ENCODE measurements around the gene HS3ST2.
"Not testable (repeated sequence)": the region's sequence is repeated elsewhere in the genome, so short reads cannot be mapped to it uniquely, and the experiment has no call there.

The HS3ST2 gene

DNA sequence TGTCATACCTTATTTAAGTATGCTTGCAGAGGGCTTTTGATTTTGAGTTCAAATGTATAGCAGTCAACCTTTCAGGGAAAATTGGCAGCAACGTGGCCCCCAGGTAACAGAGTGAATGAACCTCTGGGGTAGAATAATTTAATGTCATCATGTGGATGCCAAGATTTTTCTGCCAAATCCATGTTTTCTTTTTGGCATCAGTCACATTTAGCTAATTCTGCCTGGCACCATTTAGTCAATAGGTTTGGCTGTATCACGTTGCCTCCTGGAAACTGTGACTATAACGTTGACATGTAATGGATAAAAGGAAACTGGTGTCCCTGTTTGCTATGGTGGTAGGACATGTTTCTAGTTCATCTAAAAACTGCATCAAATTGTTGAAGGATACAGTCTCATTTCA is 115.5 kb downstream of the HS3ST2 start:
- DNase-seq (ENCODE audit: extremely low read depth in 1 of 2, low read depth in 1 of 2): no peak

DNA sequence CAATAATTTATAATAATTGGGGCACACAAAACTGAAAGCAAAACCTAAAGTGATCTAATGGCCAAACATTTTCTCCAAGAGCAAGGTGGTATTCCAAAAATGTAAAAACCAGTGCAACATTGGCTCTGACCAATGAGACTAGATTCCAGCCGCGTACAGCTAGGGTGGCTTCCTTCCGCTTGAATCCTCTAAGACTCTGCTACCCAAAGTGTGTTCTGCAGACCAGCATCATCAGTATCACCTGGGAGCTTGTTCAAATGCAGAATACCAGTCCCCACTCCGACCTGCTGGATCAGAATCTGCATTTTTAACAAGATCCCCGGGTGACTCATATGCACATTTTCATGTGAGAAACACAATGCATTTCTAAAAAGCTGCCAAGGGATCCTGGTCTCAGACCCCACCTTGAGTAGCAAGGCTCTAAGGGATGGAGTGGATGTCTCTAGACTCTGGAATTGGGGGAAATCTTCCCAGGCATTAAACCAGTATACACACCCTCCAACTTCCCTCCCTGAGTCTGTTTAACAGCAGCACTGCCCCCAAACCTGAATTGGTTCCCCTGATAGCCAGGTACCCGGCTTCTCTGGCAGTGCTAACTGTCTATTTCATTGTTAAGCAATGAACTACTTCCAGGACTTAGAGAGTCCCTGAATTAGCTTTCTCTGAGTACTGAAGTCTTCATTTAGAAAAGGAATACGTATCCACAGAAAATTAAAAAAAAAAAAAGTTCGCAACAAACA is 118.2 kb downstream of the HS3ST2 start:
- DNase-seq (ENCODE audit: extremely low read depth in 1 of 2, low read depth in 1 of 2): no peak

GRCh38 chr16:22933173-22933572 is 119.2 kb downstream of the HS3ST2 start:
- no peak for DNase-seq (ENCODE audit: extremely low read depth in 1 of 2, low read depth in 1 of 2)

- DNase-seq (ENCODE audit: extremely low read depth in 1 of 2, low read depth in 1 of 2): no peak
These were observed 120.8 kb downstream of the HS3ST2 start for GRCh38 chr16:22934786-22935185.

GRCh38 chr16:22937169-22937568 is 123.2 kb downstream of the HS3ST2 start:
- DNase-seq (ENCODE audit: extremely low read depth in 1 of 2, low read depth in 1 of 2): no peak

GRCh38 chr16:22938647-22939046 is 124.7 kb downstream of the HS3ST2 start:
- DNase-seq (ENCODE audit: extremely low read depth in 1 of 2, low read depth in 1 of 2): no peak

DNA sequence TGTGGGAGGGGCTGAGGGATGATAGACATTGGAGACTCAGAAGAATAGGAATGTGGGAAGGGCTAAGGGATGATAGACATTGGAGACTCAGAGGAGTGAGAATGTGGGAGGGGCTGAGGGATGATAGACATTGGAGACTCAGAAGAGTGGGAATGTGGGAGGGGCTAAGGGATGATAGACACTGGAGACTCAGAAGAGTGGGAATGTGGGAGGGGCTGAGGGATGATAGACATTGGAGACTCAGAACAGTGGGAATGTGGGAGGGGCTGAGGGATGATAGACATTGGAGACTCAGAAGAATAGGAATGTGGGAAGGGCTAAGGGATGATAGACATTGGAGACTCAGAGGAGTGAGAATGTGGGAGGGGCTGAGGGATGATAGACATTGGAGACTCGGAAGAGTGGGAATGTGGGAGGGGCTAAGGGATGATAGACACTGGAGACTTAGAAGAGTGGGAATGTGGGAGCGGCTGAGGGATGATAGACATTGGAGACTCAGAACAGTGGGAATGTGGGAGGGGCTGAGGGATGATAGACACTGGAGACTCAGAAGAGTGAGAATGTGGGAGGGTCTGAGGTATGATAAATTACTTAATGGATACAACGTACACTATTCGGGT is 125.9 kb downstream of the HS3ST2 start:
- not testable (repeated sequence) for DNase-seq (ENCODE audit: extremely low read depth in 1 of 2, low read depth in 1 of 2)

DNA sequence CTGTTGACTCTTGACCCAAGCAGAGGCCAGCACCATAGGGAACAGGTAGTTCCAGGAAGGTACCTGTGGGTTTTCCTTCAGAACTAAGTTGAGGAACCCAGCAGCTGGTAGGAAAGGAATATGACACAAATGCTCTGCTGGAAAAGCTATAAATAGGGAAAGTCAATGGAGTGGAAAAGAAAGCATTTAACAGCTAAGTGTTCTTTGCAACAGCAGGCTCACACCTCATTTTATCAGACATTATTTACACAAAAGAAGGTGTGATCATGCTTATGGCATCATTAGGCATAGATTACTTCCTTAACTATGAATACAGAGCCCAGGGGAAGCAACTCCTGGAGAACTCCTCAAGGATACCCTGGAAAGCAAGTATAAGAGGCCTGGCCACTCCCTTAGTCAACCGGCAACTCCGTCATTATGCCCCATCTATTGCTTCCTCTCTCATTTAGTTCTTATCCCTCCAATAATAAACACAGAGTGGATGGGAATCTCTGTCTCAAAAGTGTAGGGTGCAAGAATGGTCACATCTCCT is 128.1 kb downstream of the HS3ST2 start:
- DNase-seq (ENCODE audit: extremely low read depth in 1 of 2, low read depth in 1 of 2): no peak

DNA sequence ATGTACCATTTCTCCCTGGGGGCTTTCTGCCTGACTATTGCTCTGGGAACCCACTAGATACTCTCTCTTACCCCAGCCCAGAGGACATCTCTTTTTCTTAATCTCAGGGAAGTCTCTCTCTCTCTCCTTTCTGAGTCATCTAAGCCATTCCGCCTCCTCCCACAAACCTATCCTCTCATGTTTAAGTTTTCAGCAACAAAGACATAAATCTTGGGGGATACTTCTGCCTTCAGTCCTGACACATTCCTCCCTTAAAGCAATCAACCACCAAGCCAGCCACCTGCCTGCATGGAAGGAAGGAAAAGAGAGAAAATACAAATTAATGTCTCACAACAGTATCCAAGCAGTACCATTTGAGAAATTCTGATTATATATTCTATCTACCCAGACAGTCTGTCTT is 128.8 kb downstream of the HS3ST2 start:
- DNase-seq (ENCODE audit: extremely low read depth in 1 of 2, low read depth in 1 of 2): no peak

- DNase-seq (ENCODE audit: extremely low read depth in 1 of 2, low read depth in 1 of 2): no peak
These were observed 131.4 kb downstream of the HS3ST2 start for GRCh38 chr16:22945361-22945760.

DNA sequence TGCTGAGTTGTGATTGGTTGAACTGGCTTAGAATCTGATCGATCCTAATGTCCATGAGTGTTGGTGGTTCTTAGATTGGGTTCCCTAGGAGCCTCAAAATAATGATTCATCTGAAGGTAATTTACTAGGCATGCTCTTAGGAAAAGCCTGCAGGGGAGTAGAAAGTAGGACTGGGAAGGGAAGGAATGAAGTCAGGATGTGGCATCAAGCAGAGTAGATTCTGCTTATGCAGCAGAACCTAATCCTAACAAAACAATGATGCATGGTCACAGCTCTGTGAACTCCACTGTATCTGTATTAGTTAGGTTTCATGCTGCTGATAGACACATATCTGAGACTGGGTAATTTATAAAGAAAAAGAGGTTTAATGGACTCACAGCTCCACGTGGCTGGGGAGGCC is 132.5 kb downstream of the HS3ST2 start:
- no peak for DNase-seq (ENCODE audit: extremely low read depth in 1 of 2, low read depth in 1 of 2)

DNA sequence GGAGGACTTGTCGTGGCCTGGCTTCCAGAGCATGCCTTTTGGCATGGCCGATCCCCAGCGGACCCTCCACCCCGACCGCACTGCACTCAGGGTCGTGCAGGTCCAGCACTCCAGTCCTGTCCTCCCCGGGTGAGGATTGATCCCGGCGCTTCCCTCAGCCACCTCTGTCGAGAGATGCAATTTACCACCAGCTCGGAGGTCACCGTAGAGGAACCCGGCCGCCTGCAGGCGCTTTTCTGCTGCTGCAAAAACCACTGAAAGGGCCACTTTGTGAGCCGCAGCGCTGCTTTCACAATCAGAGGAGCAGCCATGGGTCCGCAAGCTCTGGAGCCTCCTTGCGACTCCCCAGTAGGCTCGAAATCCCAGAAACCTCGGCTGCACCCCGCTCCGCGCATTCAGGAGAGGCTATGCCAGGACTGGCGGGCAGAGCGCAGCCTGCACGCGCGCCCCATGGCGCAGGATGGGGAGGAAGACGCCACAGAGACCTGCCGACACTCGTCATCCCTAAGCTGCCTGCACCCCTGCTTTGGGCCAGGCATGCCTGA is 134.2 kb downstream of the HS3ST2 start:
- DNase-seq (ENCODE audit: extremely low read depth in 1 of 2, low read depth in 1 of 2): no peak

GRCh38 chr16:22948603-22949368 is 134.8 kb downstream of the HS3ST2 start:
- peak; percentile 21 to 38 for DNase-seq (ENCODE audit: extremely low read depth in 1 of 2, low read depth in 1 of 2)

DNA sequence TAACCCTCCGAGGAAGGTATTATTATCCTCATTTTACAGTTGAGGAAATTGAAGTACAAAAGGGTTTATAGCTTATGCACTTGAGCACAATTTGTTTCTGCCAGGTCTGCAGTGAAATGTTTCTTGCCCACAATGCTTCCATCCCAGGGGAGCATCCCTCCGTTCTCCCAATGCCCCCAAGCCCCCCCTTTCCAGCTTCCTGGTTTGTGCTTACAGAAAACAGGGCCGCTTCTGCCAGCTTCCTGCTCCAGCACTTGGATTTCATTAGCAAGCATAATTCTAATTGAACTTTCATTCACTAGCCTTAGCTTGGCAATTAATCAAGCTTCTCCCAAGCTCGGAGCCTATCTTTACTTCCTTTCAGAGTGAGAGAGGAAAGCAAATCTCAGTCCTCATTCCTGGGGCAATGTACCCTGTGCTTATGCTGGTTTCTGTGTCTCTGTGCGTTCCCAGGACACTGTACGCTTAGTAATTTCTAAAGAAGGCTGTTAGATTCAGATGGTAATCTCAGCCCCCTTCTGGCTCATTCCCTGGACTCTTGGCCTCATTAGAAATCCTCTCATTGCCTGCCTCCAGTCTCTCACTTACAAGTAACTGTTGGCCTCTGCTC is 141.6 kb downstream of the HS3ST2 start:
- no peak for DNase-seq (ENCODE audit: extremely low read depth in 1 of 2, low read depth in 1 of 2)

GRCh38 chr16:22961206-22961605 is 147.2 kb downstream of the HS3ST2 start:
- DNase-seq (ENCODE audit: extremely low read depth in 1 of 2, low read depth in 1 of 2): no peak

- no peak for DNase-seq (ENCODE audit: extremely low read depth in 1 of 2, low read depth in 1 of 2)
These were observed 148.9 kb downstream of the HS3ST2 start for GRCh38 chr16:22962905-22963304.

Data from stimulated activated CD8-positive, alpha-beta memory T cell treated with anti-CD3 and anti-CD28 coated beads, Interleukin-7, amount 100 ng/mL, for 48 hours (primary cell).